H1 (cell line): ENCODE measurements around the gene ZNF500. TPM values are rescaled to one million over a fixed set of nuclear protein-coding genes. Genes with fewer than 3 reads are reported as not detected.

Experiments used
- CTCF ChIA-PET: fragments of 300-600 bp; sonication (Branson Sonifier 250); formaldehyde crosslinking; loops from one replicate; lab custom pipeline; 2021; ENCODE audit not compliant: partially characterized antibody; lab: Charles Lee
- POLR2A ChIA-PET: fragments of 300-600 bp; sonication (Branson Sonifier 250); formaldehyde crosslinking; loops from one replicate; lab custom pipeline; 2021; ENCODE audit warnings: inconsistent platforms; ENCODE audit not compliant: partially characterized antibody; lab: Charles Lee
- DNase-seq, 2 experiments: peaks; one replicate each; pipeline versions ENCODE4 v3.0.0 to v3.0.0-alpha.2; 2010 to 2022; ENCODE audit warnings: low spot score in 2 of 2, low read depth in 1 of 2, mixed read lengths in 1 of 2
- FAIRE-seq: peaks from 2 replicates; lab custom pipeline; 2011; peaks lifted over from hg19 to GRCh38; lab: Jason Lieb, UNC
- H2AFZ ChIP-seq: 2 replicates; pipeline ENCODE4 v1.8.1; 2012; ENCODE audit warnings: low read length, inconsistent platforms
- H2AK5ac ChIP-seq: 2 replicates; pipeline ENCODE4 v1.6.1; 2013; ENCODE audit warnings: low read depth, low read length
- H2BK120ac ChIP-seq: replicated peaks from 2 replicates; pipeline ENCODE3; 2013; ENCODE audit warnings: low read depth, low read length, inconsistent platforms
- H2BK12ac ChIP-seq: 2 replicates; pipeline ENCODE4 v1.6.1; 2013; ENCODE audit warnings: low read depth, low read length
- H2BK15ac ChIP-seq: 2 replicates; pipeline ENCODE4 v1.6.1; 2013; ENCODE audit warnings: low read length
- H2BK20ac ChIP-seq: 2 replicates; pipeline ENCODE4 v1.6.1; 2013; ENCODE audit warnings: low read length
- H2BK5ac ChIP-seq: 2 replicates; pipeline ENCODE4 v1.6.1; 2013; ENCODE audit warnings: low read depth, low read length
- H3K14ac ChIP-seq: 2 replicates; pipeline ENCODE4 v1.6.1; 2013; ENCODE audit warnings: inconsistent platforms; ENCODE audit not compliant: insufficient read length
- H3K18ac ChIP-seq: 2 replicates; pipeline ENCODE4 v1.6.1; 2013; ENCODE audit warnings: low read length; ENCODE audit errors: extremely low read depth
- H3K23ac ChIP-seq: 2 replicates; pipeline ENCODE4 v1.6.1; 2013; ENCODE audit warnings: inconsistent platforms; ENCODE audit not compliant: insufficient read length
- H3K23me2 ChIP-seq: 2 replicates; pipeline ENCODE4 v1.6.1; 2013; ENCODE audit warnings: low read depth, low read length
- H3K27ac ChIP-seq: 2 replicates; pipeline ENCODE4 v1.6.1; 2011; ENCODE audit warnings: low read depth, low read length, inconsistent platforms
- H3K27me3 ChIP-seq, 4 experiments: replicated peaks in 1 of 4; 1 replicate in 1 of 4; 2 replicates in 3 of 4; pipeline versions ENCODE4 v1.6.1 to v1.8.1; 2011 to 2013; ENCODE audit warnings: low read length in 3 of 4, mild to moderate bottlenecking in 3 of 4, inconsistent platforms in 2 of 4, mixed read lengths in 2 of 4, moderate library complexity in 1 of 4; ENCODE audit not compliant: control insufficient read depth in 3 of 4, insufficient read depth in 3 of 4; ENCODE audit errors: extremely low read depth in 1 of 4
- H3K36me3 ChIP-seq, 4 experiments: 2 replicates each; pipeline versions ENCODE4 v1.6.1 to v1.8.1; 2011 to 2013; ENCODE audit warnings: mild to moderate bottlenecking in 4 of 4, low read length in 3 of 4, moderate library complexity in 2 of 4, control low read depth in 1 of 4, inconsistent platforms in 1 of 4; ENCODE audit not compliant: insufficient read depth in 4 of 4, control insufficient read depth in 2 of 4
- H3K4ac ChIP-seq: replicated peaks from 2 replicates; pipeline ENCODE3; 2013; ENCODE audit warnings: low read length, low read depth, mixed read lengths, inconsistent platforms; ENCODE audit not compliant: insufficient read length
- H3K4me1 ChIP-seq, 4 experiments: replicated peaks in 1 of 4; 1 replicate in 1 of 4; 2 replicates in 3 of 4; pipeline versions ENCODE4 v1.6.1 to v1.8.1; 2011 to 2013; ENCODE audit warnings: low read length in 3 of 4, inconsistent platforms in 2 of 4, mixed read lengths in 1 of 4; ENCODE audit not compliant: insufficient read depth in 4 of 4, control insufficient read depth in 3 of 4
- H3K4me2 ChIP-seq, 2 experiments: 2 replicates each; pipeline versions ENCODE4 v1.6.1 to v1.8.1; 2011 to 2013; ENCODE audit warnings: low read depth in 2 of 2, low read length in 2 of 2, control low read depth in 1 of 2, inconsistent platforms in 1 of 2, mild to moderate bottlenecking in 1 of 2; ENCODE audit not compliant: insufficient read depth in 1 of 2
- H3K4me3 ChIP-seq, 4 experiments: fragments of 200-600, 300-600 bp in 1 of 4; sonication (generic), shearing (Covaris generic), sonication (Bioruptor Twin) in 1 of 4; 2 replicates each; pipeline versions ENCODE4 v1.5.1 to v1.8.1; 2011 to 2016; ENCODE audit warnings: low read length in 4 of 4, low read depth in 3 of 4, control low read depth in 2 of 4, inconsistent platforms in 2 of 4, mild to moderate bottlenecking in 2 of 4, mixed read lengths in 1 of 4, moderate library complexity in 1 of 4; ENCODE audit not compliant: insufficient read depth in 2 of 4; ENCODE audit errors: extremely low read depth in 1 of 4
- H3K56ac ChIP-seq: replicated peaks from 2 replicates; pipeline ENCODE3; 2013; ENCODE audit warnings: low read depth, mild to moderate bottlenecking, mixed read lengths, low read length, inconsistent platforms; ENCODE audit not compliant: insufficient read length
- H3K79me1 ChIP-seq: 2 replicates; pipeline ENCODE4 v1.6.1; 2013; ENCODE audit warnings: low read depth, low read length, control low read depth
- H3K79me2 ChIP-seq, 2 experiments: 2 replicates each; pipeline versions ENCODE4 v1.6.1 to v1.8.1; 2012 to 2013; ENCODE audit warnings: low read length in 2 of 2, mild to moderate bottlenecking in 2 of 2, inconsistent platforms in 1 of 2; ENCODE audit not compliant: insufficient read depth in 2 of 2, control insufficient read depth in 1 of 2
- H3K9ac ChIP-seq, 4 experiments: replicated peaks in 1 of 4; 1 replicate in 1 of 4; 2 replicates in 3 of 4; pipeline versions ENCODE4 v1.6.1 to v1.8.1; 2011 to 2013; ENCODE audit warnings: low read depth in 3 of 4, low read length in 3 of 4, control low read depth in 2 of 4, mild to moderate bottlenecking in 2 of 4, moderate library complexity in 2 of 4, inconsistent platforms in 1 of 4; ENCODE audit errors: extremely low read depth in 1 of 4
- H3K9me3 ChIP-seq, 2 experiments: 2 replicates each; pipeline versions ENCODE4 v1.6.1 to v1.8.1; 2012 to 2013; ENCODE audit warnings: mild to moderate bottlenecking in 2 of 2, moderate library complexity in 2 of 2, control low read depth in 1 of 2, inconsistent platforms in 1 of 2, low read depth in 1 of 2, low read length in 1 of 2, mixed read lengths in 1 of 2; ENCODE audit not compliant: insufficient read depth in 2 of 2
- H4K20me1 ChIP-seq, 2 experiments: replicated peaks in 1 of 2; 2 replicates each; pipeline versions ENCODE3 to v1.8.1; 2011 to 2013; ENCODE audit warnings: inconsistent platforms in 2 of 2, low read length in 2 of 2, mild to moderate bottlenecking in 1 of 2; ENCODE audit not compliant: insufficient read depth in 2 of 2, control insufficient read depth in 1 of 2
- H4K5ac ChIP-seq: 2 replicates; pipeline ENCODE4 v1.6.1; 2013; ENCODE audit warnings: low read length, low read depth, mixed read lengths, inconsistent platforms; ENCODE audit not compliant: insufficient read length
- H4K8ac ChIP-seq: 2 replicates; pipeline ENCODE4 v1.8.0; 2013; ENCODE audit warnings: mild to moderate bottlenecking, moderate library complexity, low read length, inconsistent platforms; ENCODE audit not compliant: insufficient read depth; ENCODE audit errors: extremely low read depth
- H4K91ac ChIP-seq: replicated peaks from 2 replicates; pipeline ENCODE3; 2013; ENCODE audit warnings: low read length, mixed read lengths, inconsistent platforms; ENCODE audit not compliant: insufficient read length
- BACH1 ChIP-seq: IDR thresholded peaks from 2 replicates; pipeline ENCODE4 v1.6.1; 2012; ENCODE audit warnings: low read length, improper control_type of control experiment
- KDM4A ChIP-seq: IDR thresholded peaks from one replicate; pipeline ENCODE4 v1.7.1; 2012; ENCODE audit warnings: low read depth, mild to moderate bottlenecking, moderate library complexity, low read length, inconsistent platforms; ENCODE audit not compliant: severe bottlenecking
- NRF1 ChIP-seq: IDR thresholded peaks from 2 replicates; pipeline ENCODE4 v1.6.1; 2011; ENCODE audit warnings: mild to moderate bottlenecking, low read depth, low read length, improper control_type of control experiment
- SP2 ChIP-seq: IDR thresholded peaks from 2 replicates; pipeline ENCODE4 v1.6.1; 2012; ENCODE audit warnings: mild to moderate bottlenecking, low read length, inconsistent platforms
- SUZ12 ChIP-seq: fragments of 200-600 bp; sonication (generic); IDR thresholded peaks from 2 replicates; pipeline ENCODE4 v1.6.1; 2012; ENCODE audit warnings: mild to moderate bottlenecking, inconsistent platforms, low read length, moderate library complexity, mixed read lengths
- WGBS, 2 experiments: shearing (Covaris generic) in 1 of 2; methylation state at CpG; one replicate each; pipeline versions ENCODE4 v1.1.6 to v1.1.7; 2013 to 2015; ENCODE audit warnings: low lambda C conversion rate in 2 of 2, mixed read lengths in 2 of 2, inconsistent platforms in 1 of 2, low coverage in 1 of 2, missing lambda C conversion rate in 1 of 2; ENCODE audit not compliant: insufficient replicate concordance in 2 of 2, insufficient coverage in 1 of 2, insufficient read length in 1 of 2; ENCODE audit errors: extremely low coverage in 1 of 2, missing lambda C conversion rate in 1 of 2; 5-methylcytosine and 5-hydroxymethylcytosine counted together
- polyA plus RNA-seq, 7 experiments: library from polyadenylated mRNA; depleted of rRNA in 3 of 7; stranded (reverse) in 5 of 7; unstranded in 2 of 7; fragments of >200 nt in 5 of 7; fragments of 200-250 nt in 2 of 7; gene quantifications; 1 replicate in 5 of 7; 2 replicates in 1 of 7; 4 replicates in 1 of 7; pipeline versions ENCODE4 v1.2.1 to v1.2.3, GENCODE V29; 2011 to 2013; ENCODE audit warnings: missing spikeins in 2 of 7, mixed read lengths in 2 of 7
- total RNA-seq: library from RNA; stranded (reverse); fragmentation: NEBNext Ultra II Directional; extraction: Animal tissue kit (Norgen Biotek cat#: 25700); gene quantifications from 2 replicates; pipeline ENCODE4 v1.2.1, GENCODE V29; 2021

ZNF500 gene
- total and polyA plus RNA-seq, 2 of the 8 experiments (the other 6 are each of a cell fraction or from before 2014, with no cell fraction given), result 10.3 to 10.4 TPM

GRCh38 chr16:4753227-4753626 lies 13.7 kb downstream of the ZNF500 start:
- H3K4me3 ChIP-seq, result no peak overlapping the region
- no peak overlapping the region for H3K4ac ChIP-seq
- no peak overlapping the region for H2BK15ac ChIP-seq
- H3K23ac ChIP-seq, result no peak overlapping the region
- 95% methylated on average over 11 of the region's 11 CpGs; no CpG with 5 or more reads in 1 of the 2 experiments for WGBS, 2 experiments
- H4K20me1 ChIP-seq, result peaks cover 0 to 3% of the 10 kb centered on the region in 2 experiments
- H4K91ac ChIP-seq, result no peak overlapping the region
- H2BK12ac ChIP-seq, result no peak overlapping the region
- H2BK20ac ChIP-seq, result no peak overlapping the region
- CTCF ChIA-PET, result interaction anchor here (1.0 kb wide), 1 partner anchor 15 kb away, joined by 3 read pairs; no protein-coding TSS in a partner anchor
- POLR2A ChIA-PET, result no interaction called here
- H2AK5ac ChIP-seq, result no peak overlapping the region
- no peak overlapping the region for H4K8ac ChIP-seq
- no peaks in the 10 kb centered on the region for H3K27me3 ChIP-seq
- no peak for DNase-seq
- TF ChIP-seq SP2 (no peak), KDM4A (no peak), SUZ12 (no peak), NRF1 (no peak), BACH1 (no peak)
- no peaks in the 10 kb centered on the region; the same call in none of the 2 replicates for H3K79me1 ChIP-seq
- H3K23me2 ChIP-seq, result no peaks in the 10 kb centered on the region
- no peaks in the 10 kb centered on the region for H3K4me1 ChIP-seq
- no peak overlapping the region for H3K56ac ChIP-seq
- H3K27ac ChIP-seq, result no peak overlapping the region
- H3K9ac ChIP-seq, result no peak overlapping the region
- H3K79me2 ChIP-seq, result no peaks in the 10 kb centered on the region
- H2BK120ac ChIP-seq, result no peak overlapping the region
- no peak for FAIRE-seq
- H3K9me3 ChIP-seq, result peaks cover 0 to 5% of the 10 kb centered on the region in 2 experiments; a peak in 1 of 4 replicates
- H3K18ac ChIP-seq, result no peak overlapping the region
- no peak overlapping the region for H2BK5ac ChIP-seq
- H3K14ac ChIP-seq, result no peak overlapping the region
- H3K36me3 ChIP-seq, result peaks cover 3 to 33% (median 25%) of the 10 kb centered on the region in 4 experiments; a peak in 6 of 8 replicates
- H3K4me2 ChIP-seq, result no peak overlapping the region
- no peak overlapping the region for H4K5ac ChIP-seq
- no peak overlapping the region for H2AFZ ChIP-seq
